HepG2 (cell line): Measurements from ENCODE around the gene OVOL2. TPM values are rescaled to one million over a fixed set of nuclear protein-coding genes. Genes with fewer than 3 reads are reported as not detected.

Experiments
- ARHGAP35 ChIP-seq: sonication (generic); formaldehyde crosslinking; IDR thresholded peaks from 2 replicates; pipeline ENCODE4 v1.9.0; 2022; ENCODE audit warnings: mild to moderate bottlenecking, inconsistent platforms, moderate library complexity, missing genetic modification reagents, borderline replicate concordance
- ATRX ChIP-seq: sonication (generic); formaldehyde crosslinking; IDR thresholded peaks from 2 replicates; pipeline ENCODE4 v1.4.0; 2020; ENCODE audit warnings: missing genetic modification reagents, borderline replicate concordance
- FOXA1 ChIP-seq, 2 experiments: fragments of 450-650 bp in 1 of 2; sonication (generic) in 1 of 2; formaldehyde crosslinking in 1 of 2; IDR thresholded peaks; 2 replicates each; pipeline versions ENCODE4 v1.4.0 to v1.6.1; 2016 to 2020; ENCODE audit warnings: missing genetic modification reagents in 1 of 2
- FOXA3 ChIP-seq: IDR thresholded peaks from 2 replicates; pipeline ENCODE4 v1.6.1; 2016; ENCODE audit warnings: missing genetic modification reagents, missing compliant biosample characterization
- GATA4 ChIP-seq: sonication (generic); IDR thresholded peaks from 2 replicates; pipeline ENCODE4 v1.6.1; 2016; ENCODE audit warnings: antibody characterized with exemption, low read depth, borderline replicate concordance
- GATAD2A ChIP-seq: IDR thresholded peaks from 2 replicates; pipeline ENCODE4 v1.6.1; 2016
- HNRNPH1 ChIP-seq: fragments of 200-400 bp; formaldehyde crosslinking; optimal IDR thresholded peaks from 2 replicates; pipeline ENCODE3; 2017; ENCODE audit warnings: mild to moderate bottlenecking, low read depth, low read length
- SALL1 ChIP-seq: sonication (generic); formaldehyde crosslinking; IDR thresholded peaks from 2 replicates; pipeline ENCODE4 v1.8.0; 2022; ENCODE audit warnings: mild to moderate bottlenecking, missing genetic modification reagents
- SOX5 ChIP-seq: IDR thresholded peaks from 2 replicates; pipeline ENCODE4 v1.6.1; 2016; ENCODE audit warnings: borderline replicate concordance
- ZBTB10 ChIP-seq: sonication (generic); formaldehyde crosslinking; IDR thresholded peaks from 2 replicates; pipeline ENCODE4 v1.4.0; 2020; ENCODE audit warnings: missing genetic modification reagents, borderline replicate concordance
- ZFP36 ChIP-seq: fragments of 150-350 bp; IDR thresholded peaks from 2 replicates; pipeline ENCODE4 v1.6.1; 2018; ENCODE audit warnings: borderline replicate concordance, low read length, low read depth; ENCODE audit not compliant: partially characterized antibody
- ZMYM3 ChIP-seq: sonication (generic); formaldehyde crosslinking; IDR thresholded peaks from 2 replicates; pipeline ENCODE4 v1.5.1; 2020; ENCODE audit warnings: mild to moderate bottlenecking, missing genetic modification reagents
- ZNF253 ChIP-seq: sonication (generic); formaldehyde crosslinking; IDR thresholded peaks from 2 replicates; pipeline ENCODE4 v1.8.0; 2022; ENCODE audit warnings: mild to moderate bottlenecking, missing genetic modification reagents, borderline replicate concordance
- ZNF331 ChIP-seq: sonication (generic); formaldehyde crosslinking; IDR thresholded peaks from 2 replicates; pipeline ENCODE4 v1.4.0; 2020; ENCODE audit warnings: missing genetic modification reagents
- polyA plus RNA-seq, 8 experiments: library from polyadenylated mRNA; depleted of rRNA in 3 of 8; stranded (reverse) in 7 of 8; unstranded in 1 of 8; fragments of >200 nt; fragmentation: Illumina TruSeq in 4 of 8; extraction: Trizol in 4 of 8; gene quantifications; 2 replicates each; pipeline versions ENCODE4 v1.2.1 to v1.2.3, GENCODE V29; 2011 to 2016; ENCODE audit warnings: low read depth in 4 of 8, missing spikeins in 1 of 8, mixed read lengths in 1 of 8; ENCODE audit not compliant: insufficient read depth in 1 of 8
- total RNA-seq, 5 experiments: library from RNA; depleted of rRNA; stranded (reverse); fragments of >200 nt; fragmentation: Illumina TruSeq; extraction: Trizol; gene quantifications; 2 replicates each; pipeline ENCODE4 v1.2.3, GENCODE V29; 2016; ENCODE audit warnings: low read depth in 1 of 5
- TF ChIP-seq, protein P1 (sequence below): sonication (generic); formaldehyde crosslinking; IDR thresholded peaks from 2 replicates; pipeline ENCODE4 v1.5.1; 2020; ENCODE audit warnings: missing genetic modification reagents, mild to moderate bottlenecking, borderline replicate concordance
- TF ChIP-seq, protein P2 (sequence below): sonication (generic); formaldehyde crosslinking; IDR thresholded peaks from 2 replicates; pipeline ENCODE4 v1.4.0; 2020; ENCODE audit warnings: missing genetic modification reagents
- TF ChIP-seq, protein P3 (sequence below): sonication (generic); formaldehyde crosslinking; IDR thresholded peaks from 2 replicates; pipeline ENCODE4 v1.5.0; 2020; ENCODE audit warnings: missing genetic modification reagents
- TF ChIP-seq, protein P4 (sequence below): sonication (generic); formaldehyde crosslinking; IDR thresholded peaks from 2 replicates; pipeline ENCODE4 v1.4.0; 2020; ENCODE audit warnings: missing genetic modification reagents; ENCODE audit errors: not compliant biosample characterization
- TF ChIP-seq, protein P5 (sequence below): sonication (generic); formaldehyde crosslinking; conservative IDR thresholded peaks from 2 replicates; pipeline ENCODE4 v1.4.0; 2020; ENCODE audit warnings: missing genetic modification reagents

The OVOL2 gene
- total and polyA plus RNA-seq, 2 of the 13 experiments (the other 11 are each of a cell fraction or from before 2014, with no cell fraction given), result 0.20 to 0.31 TPM

GRCh38 chr20:18103497-18103896 lies 45.8 kb upstream of the OVOL2 start (continued):
- TF ChIP-seq, protein P1, sequence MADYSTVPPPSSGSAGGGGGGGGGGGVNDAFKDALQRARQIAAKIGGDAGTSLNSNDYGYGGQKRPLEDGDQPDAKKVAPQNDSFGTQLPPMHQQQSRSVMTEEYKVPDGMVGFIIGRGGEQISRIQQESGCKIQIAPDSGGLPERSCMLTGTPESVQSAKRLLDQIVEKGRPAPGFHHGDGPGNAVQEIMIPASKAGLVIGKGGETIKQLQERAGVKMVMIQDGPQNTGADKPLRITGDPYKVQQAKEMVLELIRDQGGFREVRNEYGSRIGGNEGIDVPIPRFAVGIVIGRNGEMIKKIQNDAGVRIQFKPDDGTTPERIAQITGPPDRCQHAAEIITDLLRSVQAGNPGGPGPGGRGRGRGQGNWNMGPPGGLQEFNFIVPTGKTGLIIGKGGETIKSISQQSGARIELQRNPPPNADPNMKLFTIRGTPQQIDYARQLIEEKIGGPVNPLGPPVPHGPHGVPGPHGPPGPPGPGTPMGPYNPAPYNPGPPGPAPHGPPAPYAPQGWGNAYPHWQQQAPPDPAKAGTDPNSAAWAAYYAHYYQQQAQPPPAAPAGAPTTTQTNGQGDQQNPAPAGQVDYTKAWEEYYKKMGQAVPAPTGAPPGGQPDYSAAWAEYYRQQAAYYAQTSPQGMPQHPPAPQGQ (CRISPR knock-in tag), result no peak
- TF ChIP-seq FOXA1 (IDR thresholded peaks at IDR 0.05) (no peak), FOXA1 (CRISPR knock-in tag; IDR thresholded peaks at IDR 0.05) (peak; percentile 57; the same call in 1 of the 2 replicates), ZBTB10 (CRISPR knock-in tag) (no peak), ZNF253 (CRISPR knock-in tag) (no peak), GATAD2A (CRISPR knock-in tag) (0 out of 2 replicates have a peak, but pooled peaks have one; percentile 20), ZMYM3 (CRISPR knock-in tag) (no peak), ARHGAP35 (no peak), SOX5 (CRISPR knock-in tag) (peak; percentile 94), ZFP36 (no peak), SALL1 (CRISPR knock-in tag) (peak; percentile 42; the same call in 1 of the 2 replicates), HNRNPH1 (no peak), FOXA3 (CRISPR knock-in tag) (peak; percentile 44; the same call in 1 of the 2 replicates), ZNF331 (CRISPR knock-in tag) (no peak), GATA4 (peak; percentile 25; the same call in 1 of the 2 replicates), ATRX (CRISPR knock-in tag) (no peak)
- TF ChIP-seq, protein P2, sequence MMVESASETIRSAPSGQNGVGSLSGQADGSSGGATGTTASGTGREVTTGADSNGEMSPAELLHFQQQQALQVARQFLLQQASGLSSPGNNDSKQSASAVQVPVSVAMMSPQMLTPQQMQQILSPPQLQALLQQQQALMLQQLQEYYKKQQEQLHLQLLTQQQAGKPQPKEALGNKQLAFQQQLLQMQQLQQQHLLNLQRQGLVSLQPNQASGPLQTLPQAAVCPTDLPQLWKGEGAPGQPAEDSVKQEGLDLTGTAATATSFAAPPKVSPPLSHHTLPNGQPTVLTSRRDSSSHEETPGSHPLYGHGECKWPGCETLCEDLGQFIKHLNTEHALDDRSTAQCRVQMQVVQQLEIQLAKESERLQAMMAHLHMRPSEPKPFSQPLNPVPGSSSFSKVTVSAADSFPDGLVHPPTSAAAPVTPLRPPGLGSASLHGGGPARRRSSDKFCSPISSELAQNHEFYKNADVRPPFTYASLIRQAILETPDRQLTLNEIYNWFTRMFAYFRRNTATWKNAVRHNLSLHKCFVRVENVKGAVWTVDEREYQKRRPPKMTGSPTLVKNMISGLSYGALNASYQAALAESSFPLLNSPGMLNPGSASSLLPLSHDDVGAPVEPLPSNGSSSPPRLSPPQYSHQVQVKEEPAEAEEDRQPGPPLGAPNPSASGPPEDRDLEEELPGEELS (CRISPR knock-in tag), result peak; percentile 61; the same call in 1 of the 2 replicates
- TF ChIP-seq, protein P3, sequence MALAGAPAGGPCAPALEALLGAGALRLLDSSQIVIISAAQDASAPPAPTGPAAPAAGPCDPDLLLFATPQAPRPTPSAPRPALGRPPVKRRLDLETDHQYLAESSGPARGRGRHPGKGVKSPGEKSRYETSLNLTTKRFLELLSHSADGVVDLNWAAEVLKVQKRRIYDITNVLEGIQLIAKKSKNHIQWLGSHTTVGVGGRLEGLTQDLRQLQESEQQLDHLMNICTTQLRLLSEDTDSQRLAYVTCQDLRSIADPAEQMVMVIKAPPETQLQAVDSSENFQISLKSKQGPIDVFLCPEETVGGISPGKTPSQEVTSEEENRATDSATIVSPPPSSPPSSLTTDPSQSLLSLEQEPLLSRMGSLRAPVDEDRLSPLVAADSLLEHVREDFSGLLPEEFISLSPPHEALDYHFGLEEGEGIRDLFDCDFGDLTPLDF (CRISPR knock-in tag), result no peak
- TF ChIP-seq, protein P4, sequence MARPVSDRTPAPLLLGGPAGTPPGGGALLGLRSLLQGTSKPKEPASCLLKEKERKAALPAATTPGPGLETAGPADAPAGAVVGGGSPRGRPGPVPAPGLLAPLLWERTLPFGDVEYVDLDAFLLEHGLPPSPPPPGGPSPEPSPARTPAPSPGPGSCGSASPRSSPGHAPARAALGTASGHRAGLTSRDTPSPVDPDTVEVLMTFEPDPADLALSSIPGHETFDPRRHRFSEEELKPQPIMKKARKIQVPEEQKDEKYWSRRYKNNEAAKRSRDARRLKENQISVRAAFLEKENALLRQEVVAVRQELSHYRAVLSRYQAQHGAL, result no peak
- TF ChIP-seq, protein P5, sequence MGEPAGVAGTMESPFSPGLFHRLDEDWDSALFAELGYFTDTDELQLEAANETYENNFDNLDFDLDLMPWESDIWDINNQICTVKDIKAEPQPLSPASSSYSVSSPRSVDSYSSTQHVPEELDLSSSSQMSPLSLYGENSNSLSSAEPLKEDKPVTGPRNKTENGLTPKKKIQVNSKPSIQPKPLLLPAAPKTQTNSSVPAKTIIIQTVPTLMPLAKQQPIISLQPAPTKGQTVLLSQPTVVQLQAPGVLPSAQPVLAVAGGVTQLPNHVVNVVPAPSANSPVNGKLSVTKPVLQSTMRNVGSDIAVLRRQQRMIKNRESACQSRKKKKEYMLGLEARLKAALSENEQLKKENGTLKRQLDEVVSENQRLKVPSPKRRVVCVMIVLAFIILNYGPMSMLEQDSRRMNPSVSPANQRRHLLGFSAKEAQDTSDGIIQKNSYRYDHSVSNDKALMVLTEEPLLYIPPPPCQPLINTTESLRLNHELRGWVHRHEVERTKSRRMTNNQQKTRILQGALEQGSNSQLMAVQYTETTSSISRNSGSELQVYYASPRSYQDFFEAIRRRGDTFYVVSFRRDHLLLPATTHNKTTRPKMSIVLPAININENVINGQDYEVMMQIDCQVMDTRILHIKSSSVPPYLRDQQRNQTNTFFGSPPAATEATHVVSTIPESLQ (CRISPR knock-in tag), result no peak
